Activated T-helper 1 cell treated with anti-CD3 and anti-CD28 coated beads, Interleukin-12 subunit alpha, Interleukin-12 subunit beta, Interleukin-2, Interleukin-4 antibody, amounts not matched to agents 30 ng/mL and 10 ng/mL and 1 ng/mL, durations not matched to agents 14 hours and 24 hours and 36 hours (primary cell): Measurements from ENCODE around the gene PPIC. TPM values are rescaled to one million over a fixed set of nuclear protein-coding genes. Genes with fewer than 3 reads are reported as not detected.

ENCODE experiments used
- total RNA-seq: library from RNA; stranded (reverse); gene quantifications from 2 replicates; pipeline ENCODE4 v1.2.3, GENCODE V29; 2022

Gene PPIC
- total RNA-seq, 1 donor from 2014 or later, result not detected

Other genes starting within 250 kb of the PPIC start
- gene SNX24, start 191.1 kb downstream of the PPIC start, total RNA-seq, result 1.2 and 1.6 TPM in 2 replicates
- gene PRDM6, start 52.5 kb upstream of the PPIC start, total RNA-seq, result not detected in 2 replicates